HG02678 (cell line): ENCODE data around the gene HSP90B1.

Source experiments
- ATAC-seq: cut with Tn5 transposase; IDR thresholded peaks from one replicate; pipeline ENCODE4 v1.9.1; 2021; ENCODE audit warnings: mild to moderate bottlenecking, moderate library complexity; ENCODE audit not compliant: unreplicated experiment

Gene HSP90B1

GRCh38 chr12:103929046-103929783 lies 995 bp upstream of the HSP90B1 start:
- peak; percentile 20 for ATAC-seq

GRCh38 chr12:103929784-103930033 lies 501 bp upstream of the HSP90B1 start:
- ATAC-seq, result no peak

GRCh38 chr12:103930787-103931735 lies 851 bp downstream of the HSP90B1 start:
- ATAC-seq, result no peak

- no peak for ATAC-seq
These were observed 3.0 kb downstream of the HSP90B1 start for GRCh38 chr12:103933237-103933636.

- ATAC-seq, result no peak
These were observed 6.5 kb downstream of the HSP90B1 start for GRCh38 chr12:103936679-103937078.

- ATAC-seq, result no peak
These were observed 14.8 kb downstream of the HSP90B1 start for GRCh38 chr12:103944964-103945363.

GRCh38 chr12:103947871-103948555 lies 17.8 kb downstream of the HSP90B1 start:
- no peak for ATAC-seq

- ATAC-seq, result no peak
These were observed 18.7 kb downstream of the HSP90B1 start for GRCh38 chr12:103948746-103949406.

GRCh38 chr12:103952497-103952896 lies 22.3 kb downstream of the HSP90B1 start:
- no peak for ATAC-seq

- ATAC-seq, result no peak
These were observed 25.8 kb downstream of the HSP90B1 start for GRCh38 chr12:103955811-103956508.

GRCh38 chr12:103956509-103957027 lies 26.4 kb downstream of the HSP90B1 start:
- peak; percentile 23 for ATAC-seq

- ATAC-seq, result no peak
These were observed 27.7 kb downstream of the HSP90B1 start for GRCh38 chr12:103957865-103958388.

- ATAC-seq, result no peak
These were observed 28.4 kb downstream of the HSP90B1 start for GRCh38 chr12:103958621-103959020.

- no peak for ATAC-seq
These were observed 30.5 kb downstream of the HSP90B1 start for GRCh38 chr12:103960616-103961227.

- ATAC-seq, result no peak
These were observed 32.3 kb downstream of the HSP90B1 start for GRCh38 chr12:103962493-103962892.

- no peak for ATAC-seq
These were observed 34.6 kb downstream of the HSP90B1 start for GRCh38 chr12:103964805-103965204.

- ATAC-seq, result no peak
These were observed 35.0 kb downstream of the HSP90B1 start for GRCh38 chr12:103965255-103965589.

- ATAC-seq, result peak; percentile 92
These were observed 35.6 kb downstream of the HSP90B1 start, which contains the start of gene TDG for GRCh38 chr12:103965590-103966504. Gene TDG, plus strand, starts transcription at chr12:103965872. Its CDS starts 166 bp downstream, at chr12:103966038.
